Suprapubic skin (tissue), 4 donors: ENCODE measurements around the gene ALDH16A1. TPM values are rescaled to one million over a fixed set of nuclear protein-coding genes. Genes with fewer than 3 reads are reported as not detected.
A peak's percentile ranks its signal among the peaks of the same experiment; 100 is the strongest.

ENCODE experiments used
- DNase-seq, 2 donors: peaks; one replicate each; pipeline ENCODE4 v3.0.0-alpha.2; 2019; ENCODE audit warnings: low spot score in 2 of 2
- H3K27ac ChIP-seq: fragments of 200-600 bp; sonication (generic); one replicate; pipeline ENCODE4 v1.5.1; 2019
- H3K27me3 ChIP-seq: fragments of 200-600 bp; sonication (generic); one replicate; pipeline ENCODE4 v1.5.1; 2019
- H3K36me3 ChIP-seq: fragments of 200-600 bp; sonication (generic); one replicate; pipeline ENCODE4 v1.5.1; 2019
- H3K4me1 ChIP-seq: fragments of 200-600 bp; sonication (generic); one replicate; pipeline ENCODE4 v1.5.1; 2019
- H3K4me3 ChIP-seq: fragments of 200-600 bp; sonication (generic); one replicate; pipeline ENCODE4 v1.5.1; 2019; ENCODE audit warnings: mild to moderate bottlenecking
- H3K9me3 ChIP-seq: fragments of 200-600 bp; sonication (generic); one replicate; pipeline ENCODE4 v1.5.1; 2019
- CTCF ChIP-seq, 2 donors: fragments of 200-600 bp in 1 of 2; fragments of 450-650 bp in 1 of 2; sonication (generic) in 1 of 2; IDR thresholded peaks; one replicate each; pipeline ENCODE4 v1.5.1; 2016 to 2019; ENCODE audit warnings: antibody characterized with exemption in 2 of 2, mild to moderate bottlenecking in 1 of 2, moderate library complexity in 1 of 2
- EP300 ChIP-seq: sonication (generic); formaldehyde crosslinking; IDR thresholded peaks from one replicate; pipeline ENCODE4 v1.6.1; 2017; ENCODE audit warnings: antibody characterized with exemption
- POLR2A ChIP-seq, 2 donors: fragments of 450-650 bp; IDR thresholded peaks; one replicate each; pipeline ENCODE4 v1.6.1; 2017; ENCODE audit warnings: antibody characterized with exemption in 2 of 2, mild to moderate bottlenecking in 2 of 2, moderate library complexity in 2 of 2
- POLR2AphosphoS5 ChIP-seq, 3 donors: sonication (generic); formaldehyde crosslinking; IDR thresholded peaks; one replicate each; pipeline ENCODE4 v1.6.1; 2017; ENCODE audit warnings: antibody characterized with exemption in 3 of 3
- WGBS: methylation state at CpG from one replicate; pipeline ENCODE4 v1.1.5; 2018; 5-methylcytosine and 5-hydroxymethylcytosine counted together
- total RNA-seq, 4 donors: library from RNA; depleted of rRNA; stranded (reverse); fragments of >200 nt; gene quantifications; one replicate each; pipeline ENCODE4 v1.1.0, GENCODE V29; 2016

Gene ALDH16A1
- total RNA-seq, 4 donors from 2014 or later, result 21.7 to 47.7 (median 35.9) TPM

DNA sequence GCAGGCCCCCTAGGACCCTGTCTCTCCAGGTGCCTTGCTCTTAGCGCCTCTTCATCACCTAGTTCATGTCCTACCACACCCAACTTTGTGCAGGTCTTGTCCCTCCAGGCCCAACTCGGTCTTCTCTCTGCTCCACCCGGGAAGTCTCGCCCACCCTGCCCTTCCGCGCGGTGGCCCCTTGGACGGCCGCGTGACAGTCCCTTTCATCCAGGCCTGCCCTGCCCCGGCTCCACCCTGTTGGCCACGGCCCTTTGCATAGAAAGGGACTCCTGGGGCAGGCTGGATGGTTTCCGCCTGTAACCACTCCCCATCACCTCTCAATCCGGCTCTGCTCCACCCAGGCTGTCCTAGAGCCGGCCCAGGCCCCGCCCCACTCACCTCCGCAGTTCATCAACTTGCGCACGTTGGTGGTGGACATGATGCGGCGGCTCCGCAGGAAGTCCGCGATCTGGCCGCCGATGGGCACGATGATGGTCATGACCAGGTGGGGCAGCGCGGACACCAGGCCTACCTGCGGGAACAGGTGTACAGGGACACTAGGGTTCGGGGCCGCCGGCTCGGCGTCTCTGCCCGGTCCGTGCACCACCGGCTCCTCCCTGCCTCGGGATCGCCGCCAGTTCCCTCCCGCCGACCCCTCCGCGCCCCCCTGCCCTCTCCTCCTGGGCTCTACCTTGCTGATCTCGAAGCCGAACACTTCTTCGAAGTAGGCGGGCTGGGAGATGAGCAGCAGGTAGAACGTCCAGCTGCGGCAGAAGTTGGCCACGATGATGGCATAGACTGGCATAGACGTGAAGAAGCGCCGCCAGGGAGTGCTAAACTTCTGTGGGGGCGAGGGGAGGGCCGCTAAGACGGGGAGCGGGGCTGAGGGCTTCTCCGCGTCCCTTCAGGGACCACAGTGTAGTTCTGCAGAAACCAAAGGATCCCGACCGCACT, 20.6 kb upstream of the ALDH16A1 start:
- H3K27me3 ChIP-seq, result peaks cover 96% of the 10 kb centered on the region
- no peak for TF ChIP-seq POLR2AphosphoS5 (IDR thresholded peaks at IDR 0.05)
- TF ChIP-seq POLR2A (IDR thresholded peaks at IDR 0.05), result no peak
- no peak for TF ChIP-seq EP300
- TF ChIP-seq CTCF (IDR thresholded peaks at IDR 0.05), result no peak
- no peak overlapping the region for H3K4me3 ChIP-seq
- no peaks in the 10 kb centered on the region for H3K9me3 ChIP-seq
- WGBS, result 22% methylated on average over 45 of the region's 63 CpGs
- H3K36me3 ChIP-seq, result no peaks in the 10 kb centered on the region
- DNase-seq, result peak in 1 of 2 donors; percentile 58
- H3K4me1 ChIP-seq, result peaks cover 16% of the 10 kb centered on the region
- no peak overlapping the region for H3K27ac ChIP-seq

- no peak for DNase-seq
- H3K4me1 ChIP-seq, result peaks cover 8% of the 10 kb centered on the region
- no peak overlapping the region for H3K27ac ChIP-seq
- no peaks in the 10 kb centered on the region for H3K36me3 ChIP-seq
- TF ChIP-seq POLR2A (IDR thresholded peaks at IDR 0.05) (no peak), POLR2AphosphoS5 (IDR thresholded peaks at IDR 0.05) (no peak), CTCF (IDR thresholded peaks at IDR 0.05) (no peak), EP300 (no peak)
- no peak overlapping the region for H3K4me3 ChIP-seq
- H3K9me3 ChIP-seq, result no peaks in the 10 kb centered on the region
- H3K27me3 ChIP-seq, result peaks cover 96% of the 10 kb centered on the region
- 39% methylated on average over 31 of the region's 31 CpGs for WGBS
Observed at GRCh38 chr19:49433240-49433901, 19.7 kb upstream of the ALDH16A1 start.

- peak in 1 of 2 donors; percentile 54 for DNase-seq
- H3K4me3 ChIP-seq, result no peak overlapping the region
- H3K27me3 ChIP-seq, result peaks cover 100% of the 10 kb centered on the region
- H3K27ac ChIP-seq, result no peak overlapping the region
- no peaks in the 10 kb centered on the region for H3K9me3 ChIP-seq
- TF ChIP-seq CTCF (IDR thresholded peaks at IDR 0.05), result no peak
- WGBS, result 94% methylated on average over 18 of the region's 18 CpGs
- H3K4me1 ChIP-seq, result peaks cover 6% of the 10 kb centered on the region
- no peaks in the 10 kb centered on the region for H3K36me3 ChIP-seq
Observed at GRCh38 chr19:49434907-49435583, 18.0 kb upstream of the ALDH16A1 start.

DNA sequence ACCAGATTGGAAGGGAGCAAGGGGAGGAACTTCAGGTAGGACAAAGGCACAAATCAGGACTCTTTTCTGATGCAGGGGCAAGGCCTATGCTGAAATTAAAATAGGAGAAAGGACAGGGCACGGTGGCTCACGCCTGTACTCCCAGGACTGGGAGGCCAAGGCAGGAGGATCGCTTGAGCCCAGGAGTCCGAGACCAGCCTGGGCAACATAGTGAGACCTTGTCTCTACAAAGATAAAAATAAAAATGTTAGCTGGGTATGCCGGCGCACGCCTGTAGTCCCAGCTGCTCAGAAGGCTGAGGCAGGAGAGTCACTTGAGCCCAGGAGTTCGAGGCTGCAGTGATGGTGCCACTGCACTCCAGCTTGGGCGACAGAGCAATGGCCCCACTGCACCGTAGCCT, 17.4 kb upstream of the ALDH16A1 start:
- WGBS, result 86% methylated on average over 10 of the region's 10 CpGs
- Histone ChIP-seq H3K4me3 (no peak overlapping the region), H3K36me3 (no peaks in the 10 kb centered on the region), H3K4me1 (peaks cover 6% of the 10 kb centered on the region), H3K9me3 (no peaks in the 10 kb centered on the region), H3K27ac (no peak overlapping the region), H3K27me3 (peaks cover 97% of the 10 kb centered on the region)
- TF ChIP-seq CTCF (IDR thresholded peaks at IDR 0.05), result no peak
- no peak for TF ChIP-seq EP300
- no peak for DNase-seq
